GM04503 (cell line): Measurements from ENCODE around the gene CEP83.
A peak's percentile ranks its signal among the peaks of the same experiment; 100 is the strongest.
"Not testable (repeated sequence)": the region's sequence is repeated elsewhere in the genome, so short reads cannot be mapped to it uniquely, and the experiment has no call there.

ENCODE experiments used
- DNase-seq: peaks from one replicate; pipeline ENCODE4 v3.0.0-alpha.2; 2012; ENCODE audit warnings: low read depth

Gene CEP83

GRCh38 chr12:94459728-94460615 is at the start of gene CEP83:
Gene CEP83, minus strand, starts transcription at chr12:94459867. Its CDS starts 47,377 bp downstream, at chr12:94412490.
- DNase-seq = peak; percentile 59

GRCh38 chr12:94509317-94509716 is 49.6 kb upstream of the CEP83 start:
- DNase-seq = no peak

- DNase-seq = no peak
Measured at GRCh38 chr12:94507455-94507854, 47.8 kb upstream of the CEP83 start.

- DNase-seq = no peak
Measured at GRCh38 chr12:94504386-94504785, 44.7 kb upstream of the CEP83 start.

- no peak for DNase-seq
Measured at GRCh38 chr12:94503619-94504018, 44.0 kb upstream of the CEP83 start.

GRCh38 chr12:94500831-94501567 is 41.3 kb upstream of the CEP83 start:
- no peak for DNase-seq

GRCh38 chr12:94498698-94499097 is 39.0 kb upstream of the CEP83 start:
- no peak for DNase-seq

GRCh38 chr12:94498073-94498472 is 38.4 kb upstream of the CEP83 start:
- no peak for DNase-seq

- no peak for DNase-seq
Measured at GRCh38 chr12:94495445-94496115, 35.9 kb upstream of the CEP83 start.

GRCh38 chr12:94491489-94491888 is 31.8 kb upstream of the CEP83 start:
- no peak for DNase-seq

- DNase-seq = no peak
Measured at GRCh38 chr12:94488463-94488862, 28.8 kb upstream of the CEP83 start.

GRCh38 chr12:94481734-94482133 is 22.1 kb upstream of the CEP83 start:
- DNase-seq = no peak

- DNase-seq = no peak
Measured at GRCh38 chr12:94469522-94469921, 9.9 kb upstream of the CEP83 start.

GRCh38 chr12:94460616-94460959 is 921 bp upstream of the CEP83 start:
- DNase-seq = peak; percentile 0

GRCh38 chr12:94458877-94459727 is 565 bp downstream of the CEP83 start:
- DNase-seq = peak; percentile 12

GRCh38 chr12:94457311-94457710 is 2.4 kb downstream of the CEP83 start:
- no peak for DNase-seq

- DNase-seq = not testable (repeated sequence)
Measured at GRCh38 chr12:94454318-94454717, 5.3 kb downstream of the CEP83 start.

- no peak for DNase-seq
Measured at GRCh38 chr12:94445662-94446061, 14.0 kb downstream of the CEP83 start.

- no peak for DNase-seq
Measured at GRCh38 chr12:94437303-94437702, 22.4 kb downstream of the CEP83 start.

- no peak for DNase-seq
Measured at GRCh38 chr12:94435511-94435927, 24.1 kb downstream of the CEP83 start.

GRCh38 chr12:94434171-94434570 is 25.5 kb downstream of the CEP83 start:
- DNase-seq = no peak

GRCh38 chr12:94433744-94434143 is 25.9 kb downstream of the CEP83 start:
- DNase-seq = no peak
